Natural killer cell (primary cell): ENCODE results near the gene ADAMTS14. TPM values are rescaled to one million over a fixed set of nuclear protein-coding genes. Genes with fewer than 3 reads are reported as not detected.

Experiments used
- ATAC-seq, 3 donors: fragments of 150-1000 bp in 2 of 3; fragments of 200-7000 bp in 1 of 3; cut with Tn5 transposase; 1 replicate in 1 of 3; 2 replicates in 2 of 3; pipeline ENCODE4 v1.10.0; 2021; ENCODE audit warnings: mild to moderate bottlenecking in 2 of 3, moderate library complexity in 2 of 3
- DNase-seq, 2 donors: peaks; one replicate each; pipeline versions ENCODE4 v3.0.0 to v3.0.0-alpha.2; 2013 to 2021; ENCODE audit warnings: mixed read lengths in 1 of 2
- H3K27ac ChIP-seq: one replicate; pipeline ENCODE4 v1.5.1; 2013; ENCODE audit warnings: mild to moderate bottlenecking, low read length
- H3K27me3 ChIP-seq: one replicate; pipeline ENCODE4 v1.6.1; 2013; ENCODE audit warnings: low read length; ENCODE audit not compliant: control insufficient read depth, insufficient read depth
- H3K36me3 ChIP-seq: one replicate; pipeline ENCODE4 v1.6.1; 2013; ENCODE audit warnings: low read length; ENCODE audit not compliant: control insufficient read depth, insufficient read depth
- H3K4me1 ChIP-seq: one replicate; pipeline ENCODE4 v1.6.1; 2013; ENCODE audit warnings: low read length; ENCODE audit not compliant: control insufficient read depth, insufficient read depth
- H3K4me3 ChIP-seq: one replicate; pipeline ENCODE4 v1.5.1; 2013; ENCODE audit warnings: low read length
- H3K9me3 ChIP-seq: one replicate; pipeline ENCODE4 v1.6.1; 2013; ENCODE audit warnings: low read length; ENCODE audit not compliant: control insufficient read depth, insufficient read depth
- H3K27ac Mint-ChIP-seq, 2 donors: one replicate each; pipeline ENCODE4 v1.8.0; 2022; ENCODE audit warnings: mild to moderate bottlenecking in 2 of 2, mixed read lengths in 2 of 2, moderate library complexity in 1 of 2
- H3K27me3 Mint-ChIP-seq, 2 donors: one replicate each; pipeline ENCODE4 v1.8.0; 2022; ENCODE audit warnings: low read depth in 2 of 2, mixed read lengths in 2 of 2
- H3K36me3 Mint-ChIP-seq: one replicate; pipeline ENCODE4 v1.8.0; 2022; ENCODE audit warnings: mixed read lengths
- H3K4me1 Mint-ChIP-seq, 2 donors: one replicate each; pipeline ENCODE4 v1.8.0; 2022; ENCODE audit warnings: mixed read lengths in 2 of 2
- H3K4me3 Mint-ChIP-seq: one replicate; pipeline ENCODE4 v1.8.0; 2022; ENCODE audit warnings: mild to moderate bottlenecking, moderate library complexity, mixed read lengths
- H3K9me3 Mint-ChIP-seq, 2 donors: one replicate each; pipeline ENCODE4 v1.8.0; 2022; ENCODE audit warnings: mixed read lengths in 2 of 2
- CTCF ChIP-seq: fragments of 200-600 bp; IDR thresholded peaks from one replicate; pipeline ENCODE4 v1.8.0; 2022; ENCODE audit warnings: antibody characterized with exemption
- WGBS: methylation state at CpG from one replicate; pipeline ENCODE4 v1.1.7; 2013; ENCODE audit warnings: missing lambda C conversion rate; ENCODE audit not compliant: insufficient coverage; 5-methylcytosine and 5-hydroxymethylcytosine counted together
- intact Hi-C: fragments of 100-400 bp; cut with micrococcal nuclease; formaldehyde crosslinking; loops from one replicate; pipeline ENCODE4 v1.14.2; 2022
- total RNA-seq, 4 donors: library from RNA; stranded (reverse); fragments of 120-200 nt in 1 of 4; gene quantifications; one replicate each; pipeline versions ENCODE4 v1.2.3 to v1.2.4, GENCODE V29; 2013 to 2022

The ADAMTS14 gene
- total RNA-seq, 3 donors from 2014 or later (not counting 1 experiment from before 2014, with no cell fraction given), result 0.70 to 1.5 (median 1.1) TPM

- intact Hi-C loops, result no loop called here
- peaks cover 5% of the 10 kb centered on the region for H3K27me3 ChIP-seq
- ATAC-seq, result no peak
Observed at GRCh38 chr10:70803775-70804420, 131.6 kb downstream of the ADAMTS14 start.

GRCh38 chr10:70804421-70804808 is 132.1 kb downstream of the ADAMTS14 start:
- intact Hi-C loops, result no loop called here
- Histone ChIP-seq H3K9me3 (no peaks in the 10 kb centered on the region), H3K4me1 (no peaks in the 10 kb centered on the region), H3K27ac (no peak overlapping the region), H3K27me3 (peaks cover 5% of the 10 kb centered on the region), H3K4me3 (no peak overlapping the region), H3K36me3 (no peaks in the 10 kb centered on the region)
- H3K27ac Mint-ChIP-seq, result no peak overlapping the region
- no peaks in the 10 kb centered on the region for H3K9me3 Mint-ChIP-seq
- TF ChIP-seq CTCF, result no peak
- ATAC-seq (no peak), DNase-seq (no peak)
- H3K4me3 Mint-ChIP-seq, result no peak overlapping the region
- H3K4me1 Mint-ChIP-seq, result peaks cover 0 to 1% of the 10 kb centered on the region in 2 donors
- H3K36me3 Mint-ChIP-seq, result no peaks in the 10 kb centered on the region
- H3K27me3 Mint-ChIP-seq, result peaks cover 6 to 26% of the 10 kb centered on the region in 2 donors
- 88% methylated on average over 2 of the region's 2 CpGs for WGBS

More at GRCh38 chr10:70803775-70804420, 131.6 kb downstream of the ADAMTS14 start:
- Histone ChIP-seq H3K4me3 (no peak overlapping the region), H3K4me1 (no peaks in the 10 kb centered on the region), H3K9me3 (no peaks in the 10 kb centered on the region), H3K36me3 (no peaks in the 10 kb centered on the region), H3K27ac (no peak overlapping the region)
- no peak for TF ChIP-seq CTCF
- no peaks in the 10 kb centered on the region for H3K9me3 Mint-ChIP-seq
- H3K4me3 Mint-ChIP-seq, result no peak overlapping the region
- peaks cover 8 to 31% of the 10 kb centered on the region in 2 donors for H3K27me3 Mint-ChIP-seq
- no peaks in the 10 kb centered on the region for H3K36me3 Mint-ChIP-seq
- peaks cover 0 to 7% of the 10 kb centered on the region in 2 donors for H3K4me1 Mint-ChIP-seq
- DNase-seq, result no peak
- H3K27ac Mint-ChIP-seq, result no peak overlapping the region
- WGBS, result 96% methylated on average over 2 of the region's 2 CpGs

- 93% methylated on average over 3 of the region's 3 CpGs for WGBS
- H3K4me3 ChIP-seq, result no peak overlapping the region
Observed at GRCh38 chr10:70805619-70806215, 133.4 kb downstream of the ADAMTS14 start.

More at GRCh38 chr10:70805619-70806215, 133.4 kb downstream of the ADAMTS14 start:
- Mint-ChIP-seq H3K27ac (no peak overlapping the region), H3K27me3 (peaks cover 4 to 24% of the 10 kb centered on the region in 2 donors), H3K4me3 (no peak overlapping the region), H3K9me3 (no peaks in the 10 kb centered on the region), H3K36me3 (no peaks in the 10 kb centered on the region), H3K4me1 (no peaks in the 10 kb centered on the region)
- no peak for TF ChIP-seq CTCF
- Histone ChIP-seq H3K36me3 (no peaks in the 10 kb centered on the region), H3K9me3 (no peaks in the 10 kb centered on the region), H3K27me3 (peaks cover 5% of the 10 kb centered on the region), H3K27ac (no peak overlapping the region), H3K4me1 (no peaks in the 10 kb centered on the region)
- no peak for ATAC-seq
- no peak for DNase-seq
- intact Hi-C loops, result no loop called here
